Activated naive CD8-positive, alpha-beta T cell (primary cell): Measurements from ENCODE around the gene TGFA.

Experiments
- H3K27ac Mint-ChIP-seq: one replicate; pipeline ENCODE4 v1.8.0; 2021; ENCODE audit warnings: mixed read lengths
- H3K27me3 Mint-ChIP-seq: one replicate; pipeline ENCODE4 v1.8.0; 2021; ENCODE audit warnings: mixed read lengths
- H3K36me3 Mint-ChIP-seq: one replicate; pipeline ENCODE4 v1.8.0; 2021; ENCODE audit warnings: mixed read lengths
- H3K4me1 Mint-ChIP-seq: one replicate; pipeline ENCODE4 v1.8.0; 2021; ENCODE audit warnings: low read depth, mixed read lengths
- H3K4me3 Mint-ChIP-seq: one replicate; pipeline ENCODE4 v1.8.0; 2021; ENCODE audit warnings: mild to moderate bottlenecking, mixed read lengths
- H3K9me3 Mint-ChIP-seq: one replicate; pipeline ENCODE4 v1.8.0; 2021; ENCODE audit warnings: low read depth, mixed read lengths

Gene TGFA

DNA sequence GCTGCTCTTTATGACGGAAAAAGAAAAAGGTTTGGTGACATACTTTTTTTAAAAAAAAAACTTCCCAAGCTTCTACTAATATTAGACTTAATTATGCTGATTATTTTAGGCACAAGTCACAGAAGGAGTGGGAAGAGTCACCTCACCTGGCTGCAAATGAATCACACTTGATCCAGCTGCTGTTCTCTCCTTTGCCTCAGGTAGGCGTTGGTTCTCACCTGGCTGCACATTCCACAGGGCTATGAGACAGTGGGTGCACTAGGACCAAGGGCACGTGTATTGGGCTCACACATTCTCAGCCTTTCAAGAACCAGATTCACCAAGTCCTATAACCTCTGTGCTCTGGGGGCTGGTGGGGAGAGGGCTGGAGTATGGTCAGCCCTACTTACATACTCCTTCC, 93.3 kb downstream of the TGFA start:
- Mint-ChIP-seq H3K9me3 (no peaks in the 10 kb centered on the region), H3K4me1 (peaks cover 16% of the 10 kb centered on the region), H3K36me3 (no peaks in the 10 kb centered on the region), H3K27me3 (no peaks in the 10 kb centered on the region), H3K27ac (no peak overlapping the region), H3K4me3 (no peak overlapping the region)

DNA sequence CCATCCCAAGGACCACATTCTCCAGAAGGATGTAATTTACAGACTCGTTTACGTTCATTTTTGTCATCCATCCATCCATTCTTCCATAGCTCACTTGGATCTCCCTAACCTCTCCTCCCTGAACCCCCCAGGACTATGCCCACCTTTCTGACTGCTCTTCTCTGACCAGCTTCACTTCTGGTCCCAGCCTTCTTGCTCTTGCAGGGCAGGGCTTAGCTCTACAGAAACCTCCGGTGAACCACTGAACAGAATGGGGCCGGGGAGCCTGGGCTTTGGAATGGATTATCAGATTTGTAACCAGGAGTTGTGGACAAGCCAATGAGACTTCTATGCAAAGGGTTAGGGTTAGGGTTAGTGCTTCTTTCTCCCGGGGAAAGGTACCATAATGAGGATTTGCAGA, 95.0 kb downstream of the TGFA start:
- no peak overlapping the region for H3K27ac Mint-ChIP-seq
- H3K4me3 Mint-ChIP-seq: no peak overlapping the region
- no peaks in the 10 kb centered on the region for H3K27me3 Mint-ChIP-seq
- no peaks in the 10 kb centered on the region for H3K9me3 Mint-ChIP-seq
- no peaks in the 10 kb centered on the region for H3K36me3 Mint-ChIP-seq
- H3K4me1 Mint-ChIP-seq: peaks cover 16% of the 10 kb centered on the region

DNA sequence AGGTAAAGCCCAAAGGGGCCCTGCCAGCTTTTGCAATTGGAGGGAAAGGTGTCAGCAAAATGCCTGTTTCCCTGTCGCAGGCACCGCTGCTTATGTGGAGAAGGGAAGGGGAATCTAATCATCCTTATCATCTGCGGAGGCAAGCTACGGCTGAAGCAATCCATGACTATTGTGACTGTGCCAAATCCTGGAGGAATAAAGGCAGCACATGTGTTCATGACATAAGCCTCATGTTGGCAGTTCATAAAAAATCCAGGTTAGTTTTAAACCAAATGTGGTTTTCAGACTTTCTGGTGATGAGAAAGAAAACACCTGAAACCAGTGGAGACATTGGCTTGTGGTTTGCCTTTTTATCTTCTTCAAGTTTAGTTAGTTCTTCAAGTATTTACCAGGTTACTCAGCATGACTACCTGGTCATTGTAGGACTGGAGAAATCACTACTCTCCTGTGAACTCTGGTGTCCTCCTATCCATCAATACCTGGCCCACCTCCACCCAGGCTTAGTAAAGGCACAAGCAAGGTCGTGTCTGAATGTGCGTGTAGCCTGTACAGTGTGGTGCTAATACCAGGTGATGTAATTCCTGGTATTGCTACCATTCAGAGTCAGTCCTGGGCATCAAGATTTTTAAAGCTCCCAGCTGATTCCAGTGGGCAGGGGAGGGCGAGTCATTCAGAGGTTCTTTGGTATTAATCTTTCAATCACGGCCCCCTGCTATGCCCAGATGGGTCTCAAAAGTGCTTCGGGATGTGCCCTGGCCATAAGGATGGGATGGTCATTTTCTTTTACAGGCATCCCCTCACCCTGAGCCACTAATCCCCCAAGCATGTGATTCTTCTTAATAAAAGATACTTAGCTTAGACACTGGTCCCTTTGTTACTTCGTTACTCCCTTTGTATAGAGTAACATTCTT, 96.8 kb downstream of the TGFA start:
- Mint-ChIP-seq H3K27ac (no peak overlapping the region), H3K36me3 (no peaks in the 10 kb centered on the region), H3K4me3 (no peak overlapping the region), H3K9me3 (no peaks in the 10 kb centered on the region), H3K4me1 (peaks cover 16% of the 10 kb centered on the region), H3K27me3 (no peaks in the 10 kb centered on the region)

DNA sequence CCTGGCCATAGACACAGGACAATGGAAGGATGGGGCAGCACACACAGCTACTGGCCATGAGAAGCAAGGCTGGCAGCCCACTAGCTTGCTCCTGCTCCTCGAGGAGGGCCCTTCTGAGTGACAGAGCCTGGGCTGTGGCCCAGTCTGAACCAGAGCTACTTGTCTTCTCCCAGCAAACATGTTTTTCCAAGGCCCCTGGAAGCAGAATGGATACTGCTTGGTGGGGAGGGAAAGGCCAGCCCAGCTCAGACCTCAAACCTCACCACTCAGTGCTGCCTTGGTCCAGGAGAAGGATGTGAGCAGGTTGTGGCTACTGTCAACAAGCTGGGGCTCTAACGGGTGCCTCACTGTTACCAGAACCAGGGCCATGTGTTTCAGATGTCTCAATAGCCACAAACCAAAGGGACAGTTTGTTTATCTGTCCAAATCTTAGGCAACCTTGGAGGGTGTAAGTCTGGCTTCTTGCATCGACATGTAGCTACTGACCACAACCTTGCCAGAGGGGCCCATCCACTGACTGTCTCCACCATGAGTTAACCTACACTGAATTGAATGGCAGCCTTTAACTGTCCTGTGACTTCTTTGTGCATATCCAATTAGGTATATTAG, 98.6 kb downstream of the TGFA start:
- no peaks in the 10 kb centered on the region for H3K27me3 Mint-ChIP-seq
- no peak overlapping the region for H3K27ac Mint-ChIP-seq
- peaks cover 16% of the 10 kb centered on the region for H3K4me1 Mint-ChIP-seq
- H3K4me3 Mint-ChIP-seq: no peak overlapping the region
- no peaks in the 10 kb centered on the region for H3K9me3 Mint-ChIP-seq
- peaks cover 6% of the 10 kb centered on the region for H3K36me3 Mint-ChIP-seq

DNA sequence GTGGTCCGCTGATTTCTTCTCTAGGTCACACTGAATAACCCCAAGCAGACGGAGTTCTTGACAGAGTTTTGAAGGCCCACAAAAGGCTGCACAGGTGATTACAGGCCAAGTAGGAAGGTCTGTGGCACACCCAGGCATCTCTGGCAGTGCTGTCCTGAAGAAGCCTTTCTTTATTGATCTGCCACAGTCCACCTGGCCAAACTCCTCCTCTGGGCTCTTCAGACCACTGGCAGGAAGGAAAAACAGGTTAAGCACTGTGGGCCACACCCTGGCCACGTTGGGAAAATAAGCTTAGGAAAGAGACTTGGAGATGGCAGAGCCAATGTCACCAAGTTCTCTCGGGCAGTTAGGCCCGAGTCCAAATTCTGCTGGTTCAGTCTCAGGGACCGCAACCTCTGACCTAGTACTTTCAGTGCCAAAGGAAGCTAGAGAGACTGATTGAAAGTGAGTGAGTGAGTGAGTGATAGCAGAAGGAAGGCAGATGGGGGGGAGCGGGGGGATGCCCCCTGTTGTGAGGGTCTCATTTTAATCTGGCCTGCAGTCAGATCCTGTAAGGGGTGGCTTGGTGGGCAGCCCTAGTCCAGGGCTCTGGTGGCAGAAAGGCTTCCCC, 102.9 kb downstream of the TGFA start:
- H3K4me1 Mint-ChIP-seq: no peaks in the 10 kb centered on the region
- peaks cover 10% of the 10 kb centered on the region for H3K36me3 Mint-ChIP-seq
- H3K4me3 Mint-ChIP-seq: no peak overlapping the region
- H3K27ac Mint-ChIP-seq: no peak overlapping the region
- H3K9me3 Mint-ChIP-seq: no peaks in the 10 kb centered on the region
- no peaks in the 10 kb centered on the region for H3K27me3 Mint-ChIP-seq

DNA sequence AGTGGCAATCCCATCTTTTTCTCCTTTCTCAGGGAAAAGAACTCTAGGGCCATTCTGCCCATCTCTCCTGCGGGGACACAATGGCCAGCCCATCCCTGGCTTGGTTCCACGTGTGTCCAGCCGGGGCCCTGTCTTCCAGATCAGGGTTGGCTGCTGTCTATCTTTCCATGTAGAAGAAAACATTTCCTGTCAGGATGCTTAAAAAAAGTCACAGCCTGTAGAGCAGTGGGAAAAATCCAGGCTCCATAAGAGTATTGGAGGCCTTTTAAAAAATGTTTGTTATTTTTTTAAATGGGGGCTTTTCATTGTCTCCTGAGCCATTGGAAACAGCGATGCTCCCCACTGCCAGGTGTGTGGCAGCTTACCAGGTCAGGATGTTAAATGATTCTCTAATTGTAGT, 105.6 kb downstream of the TGFA start:
- Mint-ChIP-seq H3K4me1 (peaks cover 2% of the 10 kb centered on the region), H3K4me3 (no peak overlapping the region), H3K9me3 (no peaks in the 10 kb centered on the region), H3K36me3 (peaks cover 10% of the 10 kb centered on the region), H3K27me3 (no peaks in the 10 kb centered on the region), H3K27ac (no peak overlapping the region)

DNA sequence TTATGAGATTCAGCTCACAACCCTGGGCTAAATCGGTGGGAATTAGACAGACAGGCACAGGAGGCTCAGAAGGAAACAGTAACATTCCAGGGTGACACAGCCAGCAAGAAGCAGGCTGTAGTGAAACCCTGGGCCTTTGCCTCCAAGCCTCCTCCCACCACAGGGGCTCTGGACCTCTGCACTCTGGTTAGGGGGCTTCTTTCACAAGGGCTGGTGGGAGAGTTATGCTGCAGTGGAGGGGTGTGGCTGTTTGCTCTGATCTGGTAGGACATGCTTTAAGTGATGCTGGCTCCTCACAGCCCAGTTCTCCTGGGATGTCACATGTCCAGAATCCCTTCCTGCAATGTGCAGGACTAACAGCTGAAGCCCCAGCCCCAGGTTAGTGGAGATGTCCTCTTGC, 109.9 kb downstream of the TGFA start:
- Mint-ChIP-seq H3K9me3 (no peaks in the 10 kb centered on the region), H3K4me1 (peaks cover 38% of the 10 kb centered on the region), H3K4me3 (no peak overlapping the region), H3K27me3 (no peaks in the 10 kb centered on the region), H3K27ac (no peak overlapping the region), H3K36me3 (no peaks in the 10 kb centered on the region)

DNA sequence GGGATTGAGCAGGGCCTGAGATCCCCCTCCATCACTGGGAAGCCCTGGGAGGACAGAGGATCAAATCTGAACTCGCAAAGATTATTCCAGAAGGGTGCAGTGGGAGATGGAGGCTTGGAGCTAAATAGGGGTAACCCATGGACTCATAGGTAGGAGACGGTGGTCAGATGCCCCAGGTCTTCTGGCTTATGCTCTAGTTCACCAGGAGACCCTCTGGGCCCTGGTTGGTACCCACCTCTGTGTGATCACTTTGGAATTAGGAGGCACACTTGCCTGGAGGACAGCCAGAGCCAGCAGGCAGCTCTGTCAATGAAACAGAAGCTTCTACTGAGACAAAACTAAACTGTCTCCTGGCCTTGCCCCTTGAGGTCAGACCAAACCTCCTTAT, 110.6 kb downstream of the TGFA start:
- Mint-ChIP-seq H3K27ac (no peak overlapping the region), H3K4me1 (peaks cover 44% of the 10 kb centered on the region), H3K4me3 (no peak overlapping the region), H3K27me3 (no peaks in the 10 kb centered on the region), H3K36me3 (no peaks in the 10 kb centered on the region), H3K9me3 (no peaks in the 10 kb centered on the region)

DNA sequence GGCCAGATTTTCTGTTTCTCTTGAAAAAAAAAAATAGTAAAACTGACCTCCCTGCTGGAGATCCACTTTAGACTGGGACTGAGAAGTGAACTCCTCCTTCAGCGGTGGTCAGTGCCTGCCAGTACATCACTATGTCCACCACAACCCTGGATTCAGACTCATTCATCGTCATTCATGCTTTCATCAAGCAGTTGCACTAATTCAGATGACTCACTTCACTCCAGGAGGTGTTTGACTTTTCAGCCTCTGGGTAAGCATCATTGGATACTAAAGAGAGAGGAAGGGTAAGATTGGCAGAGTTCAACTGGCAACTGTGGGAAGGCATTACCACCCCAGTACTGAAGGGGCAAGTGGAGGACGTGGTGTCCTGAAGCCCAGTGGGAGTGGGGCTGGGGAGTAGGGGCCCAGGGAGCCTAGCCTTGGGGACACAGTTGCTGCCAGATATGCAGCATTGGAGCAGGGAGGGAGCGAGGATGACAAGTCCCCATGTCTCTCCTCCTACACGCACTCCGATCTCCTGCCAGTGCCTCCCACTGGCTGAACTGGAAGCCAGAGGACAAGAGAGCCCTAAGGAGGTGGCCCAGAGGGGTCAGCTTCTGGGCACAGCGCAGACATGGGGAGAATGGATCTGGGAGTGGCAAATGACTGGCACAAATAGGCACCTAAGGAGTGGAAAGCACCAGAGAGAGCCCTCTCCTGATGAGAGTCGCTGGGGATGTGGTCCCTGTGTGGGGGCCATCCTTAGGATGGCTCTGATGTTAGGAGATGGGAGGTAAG, 111.1 kb downstream of the TGFA start:
- H3K4me3 Mint-ChIP-seq: no peak overlapping the region

DNA sequence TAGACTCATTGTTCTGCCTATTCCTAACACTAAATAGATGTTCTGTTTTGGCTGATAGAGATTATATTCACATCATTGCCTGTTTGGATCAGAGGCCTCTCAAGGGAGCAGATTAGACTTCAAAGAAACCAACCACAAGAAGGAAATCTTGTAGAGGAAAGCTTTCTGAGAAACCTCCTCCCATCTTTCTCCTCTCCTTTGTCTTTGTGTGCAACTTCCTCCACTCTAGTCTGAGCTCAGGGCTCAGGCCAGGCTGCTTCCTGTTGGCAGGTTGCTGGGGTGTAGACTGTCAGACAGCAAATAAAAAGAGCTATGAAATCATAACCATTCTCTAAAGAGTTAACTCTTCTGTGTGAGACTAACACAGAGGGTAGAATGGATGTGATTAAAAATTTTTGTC, 113.0 kb downstream of the TGFA start:
- Mint-ChIP-seq H3K9me3 (no peaks in the 10 kb centered on the region), H3K4me3 (peak overlapping the region; percentile 42), H3K4me1 (peaks cover 45% of the 10 kb centered on the region), H3K36me3 (no peaks in the 10 kb centered on the region), H3K27me3 (no peaks in the 10 kb centered on the region), H3K27ac (peak overlapping the region; percentile 89)

More for the DNA sequence above, 111.1 kb downstream of the TGFA start:
- Mint-ChIP-seq H3K9me3 (no peaks in the 10 kb centered on the region), H3K36me3 (no peaks in the 10 kb centered on the region), H3K4me1 (peaks cover 45% of the 10 kb centered on the region), H3K27me3 (no peaks in the 10 kb centered on the region), H3K27ac (no peak overlapping the region)

DNA sequence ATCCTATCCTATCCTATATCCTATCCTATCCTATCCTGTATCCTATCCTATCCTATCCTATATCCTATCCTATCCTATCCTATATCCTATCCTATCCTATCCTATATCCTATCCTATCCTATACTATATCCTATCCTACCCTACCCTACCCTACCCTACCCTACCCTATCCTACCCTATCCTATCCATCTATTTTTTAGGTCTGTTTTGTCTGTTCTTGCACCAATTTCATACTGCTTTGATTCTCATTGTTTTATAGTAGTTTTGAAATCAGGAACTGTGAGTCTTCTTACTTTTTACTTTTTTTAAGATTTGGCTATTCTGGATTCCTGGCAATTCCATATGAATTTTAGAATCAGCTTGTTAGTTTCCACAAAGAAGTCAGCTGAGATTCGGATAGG, 118.5 kb downstream of the TGFA start:
- H3K27ac Mint-ChIP-seq: no peak overlapping the region
- no peaks in the 10 kb centered on the region for H3K27me3 Mint-ChIP-seq
- no peak overlapping the region for H3K4me3 Mint-ChIP-seq
- H3K36me3 Mint-ChIP-seq: no peaks in the 10 kb centered on the region
- H3K9me3 Mint-ChIP-seq: no peaks in the 10 kb centered on the region
- peaks cover 18% of the 10 kb centered on the region for H3K4me1 Mint-ChIP-seq

DNA sequence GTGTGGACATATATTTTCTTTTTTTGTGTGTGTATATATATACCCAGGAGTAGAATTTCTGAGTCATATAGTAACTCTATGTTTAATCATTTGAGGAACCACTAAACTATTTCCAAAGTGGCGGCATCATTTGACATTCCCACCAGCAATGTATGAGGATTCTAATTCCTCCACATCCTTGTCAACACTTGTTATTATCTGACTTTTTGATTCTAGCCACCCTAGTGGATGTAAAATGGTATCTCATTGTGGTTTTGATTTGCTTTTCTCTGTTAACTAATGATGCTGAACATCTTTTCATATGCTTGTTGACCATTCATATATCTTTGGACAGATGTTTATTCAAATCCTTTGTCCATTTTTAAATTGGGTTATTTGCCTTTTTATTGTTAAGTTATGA, 120.3 kb downstream of the TGFA start:
- Mint-ChIP-seq H3K4me1 (peaks cover 3% of the 10 kb centered on the region), H3K4me3 (no peak overlapping the region), H3K27ac (no peak overlapping the region), H3K9me3 (no peaks in the 10 kb centered on the region), H3K27me3 (no peaks in the 10 kb centered on the region), H3K36me3 (no peaks in the 10 kb centered on the region)

DNA sequence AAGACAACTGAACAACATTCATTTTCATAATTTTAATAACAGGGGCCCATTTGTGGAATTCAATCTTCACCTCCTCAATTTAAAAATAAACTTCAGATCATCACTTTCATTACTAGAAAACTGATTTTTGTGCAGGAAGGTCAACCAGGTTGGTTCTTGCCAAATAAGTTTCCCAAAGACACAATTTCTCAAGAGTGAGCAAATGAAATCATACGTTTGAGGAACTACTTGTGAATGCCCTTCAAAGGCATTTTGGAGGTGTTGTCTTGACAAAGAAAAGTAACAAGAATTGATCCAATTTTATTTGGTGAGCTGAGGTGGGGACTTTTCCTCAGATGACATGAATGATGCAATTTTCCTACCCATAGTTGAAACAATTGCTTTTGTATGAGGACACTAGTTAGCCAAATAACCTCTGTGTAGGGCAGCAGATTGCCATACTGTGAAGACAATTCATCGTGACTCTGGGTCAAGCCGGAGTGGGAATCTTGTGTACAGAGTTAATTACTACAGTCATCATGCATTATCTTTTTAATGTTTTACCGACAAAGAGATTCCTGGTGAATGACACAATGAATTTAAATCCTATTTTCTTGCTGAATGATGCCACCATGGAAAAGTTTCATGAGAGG, 121.8 kb downstream of the TGFA start:
- H3K27me3 Mint-ChIP-seq: no peaks in the 10 kb centered on the region
- H3K4me1 Mint-ChIP-seq: no peaks in the 10 kb centered on the region
- no peak overlapping the region for H3K4me3 Mint-ChIP-seq

DNA sequence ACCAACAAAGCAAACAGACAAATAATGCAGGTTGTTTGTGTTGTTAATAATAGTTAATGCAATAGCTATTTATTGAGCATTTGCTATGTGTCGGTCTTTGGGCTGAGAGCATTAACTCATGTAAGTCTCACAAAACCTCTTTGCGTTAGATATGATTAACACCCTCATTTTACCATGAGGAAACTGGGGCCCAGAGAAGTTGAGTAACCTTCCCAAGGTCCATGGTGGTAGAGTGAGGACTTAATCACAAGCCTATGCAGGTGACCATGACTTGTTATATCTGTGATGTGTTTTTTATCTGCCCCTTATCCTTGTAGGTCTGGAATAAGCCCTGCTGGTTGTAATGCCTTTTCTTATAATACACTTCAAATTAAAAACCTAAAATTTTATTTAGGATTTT, 127.3 kb downstream of the TGFA start:
- H3K36me3 Mint-ChIP-seq: peaks cover 2% of the 10 kb centered on the region
- H3K4me3 Mint-ChIP-seq: no peak overlapping the region
- H3K9me3 Mint-ChIP-seq: no peaks in the 10 kb centered on the region
- H3K27ac Mint-ChIP-seq: no peak overlapping the region
- H3K27me3 Mint-ChIP-seq: no peaks in the 10 kb centered on the region
- H3K4me1 Mint-ChIP-seq: no peaks in the 10 kb centered on the region

More for the DNA sequence above, 121.8 kb downstream of the TGFA start:
- H3K36me3 Mint-ChIP-seq: no peaks in the 10 kb centered on the region
- H3K27ac Mint-ChIP-seq: no peak overlapping the region
- no peaks in the 10 kb centered on the region for H3K9me3 Mint-ChIP-seq
